ENCODE results near the gene CPM.

Gene CPM

GRCh38 chr12:68956466-68956865 is 23.5 kb upstream of the CPM start:
- no peak for DNase-seq (ENCODE audit: low spot score)

- no peak for DNase-seq (ENCODE audit: low spot score)
These were observed 21.8 kb upstream of the CPM start for GRCh38 chr12:68954811-68955210.

GRCh38 chr12:68953536-68953935 is 20.6 kb upstream of the CPM start:
- DNase-seq (ENCODE audit: low spot score): no peak

- DNase-seq (ENCODE audit: low spot score): no peak
These were observed 18.7 kb upstream of the CPM start for GRCh38 chr12:68951652-68952051.

- DNase-seq (ENCODE audit: low spot score): no peak
These were observed 17.5 kb upstream of the CPM start for GRCh38 chr12:68950511-68950910.

- no peak for DNase-seq (ENCODE audit: low spot score)
These were observed 12.3 kb upstream of the CPM start for GRCh38 chr12:68945255-68945654.

GRCh38 chr12:68944296-68945076 is 11.5 kb upstream of the CPM start:
- no peak for DNase-seq (ENCODE audit: low spot score)

GRCh38 chr12:68943848-68944247 is 10.9 kb upstream of the CPM start:
- DNase-seq (ENCODE audit: low spot score): no peak

GRCh38 chr12:68940731-68941130 is 7.8 kb upstream of the CPM start:
- DNase-seq (ENCODE audit: low spot score): no peak

GRCh38 chr12:68939505-68939904 is 6.5 kb upstream of the CPM start:
- no peak for DNase-seq (ENCODE audit: low spot score)

- no peak for DNase-seq (ENCODE audit: low spot score)
These were observed 1.4 kb upstream of the CPM start for GRCh38 chr12:68934392-68934791.

GRCh38 chr12:68932128-68932960 is 627 bp downstream of the CPM start:
- no peak for DNase-seq (ENCODE audit: low spot score)

GRCh38 chr12:68930178-68930577 is 2.8 kb downstream of the CPM start:
- DNase-seq (ENCODE audit: low spot score): no peak

- DNase-seq (ENCODE audit: low spot score): no peak
These were observed 8.4 kb downstream of the CPM start for GRCh38 chr12:68924546-68924945.

GRCh38 chr12:68919581-68920239 is 13.3 kb downstream of the CPM start:
- DNase-seq (ENCODE audit: low spot score): no peak

- DNase-seq (ENCODE audit: low spot score): no peak
These were observed 14.0 kb downstream of the CPM start for GRCh38 chr12:68918960-68919359.

- no peak for DNase-seq (ENCODE audit: low spot score)
These were observed 17.9 kb downstream of the CPM start for GRCh38 chr12:68915055-68915454.

- DNase-seq (ENCODE audit: low spot score): no peak
These were observed 19.3 kb downstream of the CPM start for GRCh38 chr12:68913682-68914081.

- DNase-seq (ENCODE audit: low spot score): no peak
These were observed 20.1 kb downstream of the CPM start for GRCh38 chr12:68912916-68913315.

GRCh38 chr12:68911197-68911718 is 21.7 kb downstream of the CPM start:
- DNase-seq (ENCODE audit: low spot score): no peak

- no peak for DNase-seq (ENCODE audit: low spot score)
These were observed 22.8 kb downstream of the CPM start for GRCh38 chr12:68910128-68910527.

- DNase-seq (ENCODE audit: low spot score): no peak
These were observed 24.9 kb downstream of the CPM start for GRCh38 chr12:68908076-68908475.

GRCh38 chr12:68905733-68906132 is 27.2 kb downstream of the CPM start:
- DNase-seq (ENCODE audit: low spot score): no peak

All from CD4-positive, alpha-beta T cell treated with Interleukin-6 at 100 ng/mL for 8 hours (primary cell).